ENCODE data around the gene PIGT. TPM values are rescaled to one million over a fixed set of nuclear protein-coding genes. Genes with fewer than 3 reads are reported as not detected.
"Not testable (repeated sequence)": the region's sequence is repeated elsewhere in the genome, so short reads cannot be mapped to it uniquely, and the experiment has no call there.

Gene PIGT
- total RNA-seq, 4 donors from 2014 or later = 33.6 to 64.5 (median 45.6) TPM

GRCh38 chr20:45469336-45470261, 53.7 kb downstream of the PIGT start, which contains the start of gene WFDC2:
Gene WFDC2, plus strand, starts transcription at chr20:45469753. Its CDS starts 29 bp downstream, at chr20:45469782.
- 4 to 6% methylated on average over 53 of the region's 54 CpGs for WGBS, 2 donors
- TF ChIP-seq CTCF (IDR thresholded peaks at IDR 0.05) = no peak
- TF ChIP-seq POLR2A (IDR thresholded peaks at IDR 0.05) = no peak
- DNase-seq (ENCODE audit: low spot score in 2 of 2) = no peak
- peak within 1 kb of the TSS; percentile 2 for H3K4me3 ChIP-seq (ENCODE audit: low read depth, poor library complexity, severe bottlenecking)
- intact Hi-C loops (cut with DNase I; ENCODE audit: low total_unique reads) = no loop called here

GRCh38 chr20:45470262-45470931, 54.5 kb downstream of the PIGT start:
- TF ChIP-seq CTCF (IDR thresholded peaks at IDR 0.05) (no peak), POLR2A (IDR thresholded peaks at IDR 0.05) (no peak)
- DNase-seq (ENCODE audit: low spot score in 2 of 2) = peak in 1 of 2 donors; percentile 89
- H3K4me3 ChIP-seq (ENCODE audit: low read depth, poor library complexity, severe bottlenecking) = peak overlapping the region; percentile 2
- intact Hi-C loops (cut with DNase I; ENCODE audit: low total_unique reads) = no loop called here
- 3 to 6% methylated on average over 10 to 29 of the region's 50 CpGs for WGBS, 2 donors

GRCh38 chr20:45470937-45471336, 55.0 kb downstream of the PIGT start:
- intact Hi-C loops (cut with DNase I; ENCODE audit: low total_unique reads) = no loop called here
- H3K4me3 ChIP-seq (ENCODE audit: low read depth, poor library complexity, severe bottlenecking) = peak overlapping the region; percentile 2
- TF ChIP-seq CTCF (IDR thresholded peaks at IDR 0.05) (no peak), POLR2A (IDR thresholded peaks at IDR 0.05) (no peak)
- WGBS, 2 donors = 36 to 44% methylated on average over 10 of the region's 10 CpGs
- no peak for DNase-seq (ENCODE audit: low spot score in 2 of 2)

- intact Hi-C loops (cut with DNase I; ENCODE audit: low total_unique reads); DNase-seq (ENCODE audit: low spot score in 2 of 2); H3K4me3 ChIP-seq (ENCODE audit: low read depth, poor library complexity, severe bottlenecking): not testable (repeated sequence)
- 64 to 83% methylated on average over 3 of the region's 3 CpGs for WGBS, 2 donors
Observed at GRCh38 chr20:45472286-45472685, 56.3 kb downstream of the PIGT start.

Small RNAs within 50 kb of the gene (microRNA-seq; reads per million reads assigned to microRNA genes)
- 0 reads per million in 2 donors for gene MIR6812 (ENCODE audit: borderline number of aligned reads in 1 of 2, borderline replicate concordance in 2 of 2)

Other genes with a start within 250 kb of the PIGT start
- gene PI3, start 241.2 kb upstream of the PIGT start, total RNA-seq = 10 to 100 TPM in 1 of 4 donors, 1 to 10 TPM in 2, under 1 TPM in 1; 0.76 to 62.6 (median 5.2) TPM
- under 1 TPM in 1 of 4 donors, not detected in 3; 0.34 TPM for gene SEMG1, start 209.1 kb upstream of the PIGT start, total RNA-seq
- not detected for gene SEMG2, start 194.8 kb upstream of the PIGT start, total RNA-seq
- gene SLPI, start 161.6 kb upstream of the PIGT start, total RNA-seq = 100 to 1,000 TPM; 206 to 584 (median 292) TPM
- gene RBPJL, start 109.3 kb upstream of the PIGT start, total RNA-seq = not detected
- gene MATN4, start 107.8 kb upstream of the PIGT start, total RNA-seq = 1 to 10 TPM in 2 of 4 donors, under 1 TPM in 2; 0.61 to 4.5 (median 1.8) TPM
- gene SDC4, start 67.7 kb upstream of the PIGT start, total RNA-seq = 100 to 1,000 TPM; 226 to 317 (median 278) TPM
- gene SYS1, start 53.0 kb upstream of the PIGT start, total RNA-seq = 10 to 100 TPM; 27.3 to 46.6 (median 36.0) TPM
- not detected for gene TP53TG5, start 37.8 kb upstream of the PIGT start, total RNA-seq
- gene DBNDD2, start 7.9 kb upstream of the PIGT start, total RNA-seq = 100 to 1,000 TPM in 1 of 4 donors, 10 to 100 TPM in 3; 53.2 to 115 (median 72.5) TPM
- gene WFDC2, start 53.6 kb downstream of the PIGT start, total RNA-seq = 10 to 100 TPM; 11.3 to 24.7 (median 14.5) TPM
- gene SPINT3, start 99.5 kb downstream of the PIGT start, total RNA-seq = not detected
- 1 to 10 TPM in 1 of 4 donors, not detected in 3; 1.6 TPM for gene WFDC6, start 123.3 kb downstream of the PIGT start, total RNA-seq
- not detected for gene EPPIN, start 131.3 kb downstream of the PIGT start, total RNA-seq
- gene WFDC8, start 163.1 kb downstream of the PIGT start, total RNA-seq = not detected
- not detected for gene WFDC10A, start 213.6 kb downstream of the PIGT start, total RNA-seq
- gene WFDC9, start 215.1 kb downstream of the PIGT start, total RNA-seq = not detected